ENCODE measurements around the gene VKORC1L1.
"Not testable (repeated sequence)": the region's sequence is repeated elsewhere in the genome, so short reads cannot be mapped to it uniquely, and the experiment has no call there.

VKORC1L1 gene

DNA sequence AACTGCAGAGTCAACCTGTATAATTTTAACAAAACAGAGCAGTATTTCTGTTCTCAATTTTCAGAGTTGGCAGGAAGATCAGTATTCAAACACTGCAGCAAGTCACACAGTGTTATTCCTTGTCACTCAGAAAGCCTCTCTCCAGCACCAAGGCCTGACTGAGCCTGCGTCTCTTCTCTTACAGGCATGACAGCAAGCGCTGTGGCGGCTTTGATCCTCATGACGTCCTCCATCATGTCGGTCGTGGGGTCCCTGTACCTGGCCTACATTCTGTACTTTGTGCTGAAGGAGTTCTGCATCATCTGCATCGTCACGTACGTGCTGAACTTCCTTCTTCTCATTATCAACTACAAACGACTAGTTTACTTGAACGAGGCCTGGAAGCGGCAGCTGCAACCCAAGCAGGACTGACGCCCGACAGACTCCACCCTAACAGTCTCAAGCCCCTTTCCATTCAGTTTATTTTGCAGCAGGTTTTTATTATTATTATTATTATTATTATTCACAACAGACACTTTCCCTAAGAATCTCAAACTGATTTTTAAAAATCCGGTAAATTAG, 81.1 kb downstream of the VKORC1L1 start:
- no peak overlapping the region for H3K9ac ChIP-seq (ENCODE audit: low read length)
- H3K4me3 ChIP-seq (ENCODE audit: low read length): no peak overlapping the region
- no peaks in the 10 kb centered on the region for H3K27me3 ChIP-seq (ENCODE audit: control insufficient read depth, insufficient read depth, low read length)
- peaks cover 8% of the 10 kb centered on the region for H3K4me1 ChIP-seq (ENCODE audit: control insufficient read depth, insufficient read depth, low read length)
- no peaks in the 10 kb centered on the region for H3K36me3 ChIP-seq (ENCODE audit: control insufficient read depth, insufficient read depth, low read length)
- H3K9me3 ChIP-seq (ENCODE audit: control insufficient read depth, low read length): no peaks in the 10 kb centered on the region

DNA sequence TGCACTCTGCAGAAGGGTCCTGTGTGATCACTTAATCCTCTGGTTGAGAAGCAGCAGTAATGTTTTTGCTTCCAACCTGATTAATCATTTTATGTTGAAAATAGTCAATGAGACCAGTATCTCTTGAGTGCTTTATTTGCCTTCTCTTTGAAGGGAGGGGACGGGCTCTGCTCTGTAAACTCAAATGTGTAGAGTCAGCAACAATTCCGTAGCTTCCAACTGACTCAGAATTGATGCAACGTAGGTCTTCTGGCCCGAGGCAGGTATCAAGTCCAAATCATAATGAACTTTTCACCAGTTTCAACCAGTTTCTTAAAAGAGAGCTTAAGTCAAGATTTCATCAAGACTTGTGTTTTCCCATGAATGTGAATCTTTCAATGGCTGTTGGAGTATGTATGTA, 82.8 kb downstream of the VKORC1L1 start:
- no peak overlapping the region for H3K4me3 ChIP-seq (ENCODE audit: low read length)
- no peak overlapping the region for H3K9ac ChIP-seq (ENCODE audit: low read length)
- no peaks in the 10 kb centered on the region for H3K9me3 ChIP-seq (ENCODE audit: control insufficient read depth, low read length)
- no peaks in the 10 kb centered on the region for H3K36me3 ChIP-seq (ENCODE audit: control insufficient read depth, insufficient read depth, low read length)
- H3K4me1 ChIP-seq (ENCODE audit: control insufficient read depth, insufficient read depth, low read length): peaks cover 8% of the 10 kb centered on the region
- H3K27me3 ChIP-seq (ENCODE audit: control insufficient read depth, insufficient read depth, low read length): no peaks in the 10 kb centered on the region

DNA sequence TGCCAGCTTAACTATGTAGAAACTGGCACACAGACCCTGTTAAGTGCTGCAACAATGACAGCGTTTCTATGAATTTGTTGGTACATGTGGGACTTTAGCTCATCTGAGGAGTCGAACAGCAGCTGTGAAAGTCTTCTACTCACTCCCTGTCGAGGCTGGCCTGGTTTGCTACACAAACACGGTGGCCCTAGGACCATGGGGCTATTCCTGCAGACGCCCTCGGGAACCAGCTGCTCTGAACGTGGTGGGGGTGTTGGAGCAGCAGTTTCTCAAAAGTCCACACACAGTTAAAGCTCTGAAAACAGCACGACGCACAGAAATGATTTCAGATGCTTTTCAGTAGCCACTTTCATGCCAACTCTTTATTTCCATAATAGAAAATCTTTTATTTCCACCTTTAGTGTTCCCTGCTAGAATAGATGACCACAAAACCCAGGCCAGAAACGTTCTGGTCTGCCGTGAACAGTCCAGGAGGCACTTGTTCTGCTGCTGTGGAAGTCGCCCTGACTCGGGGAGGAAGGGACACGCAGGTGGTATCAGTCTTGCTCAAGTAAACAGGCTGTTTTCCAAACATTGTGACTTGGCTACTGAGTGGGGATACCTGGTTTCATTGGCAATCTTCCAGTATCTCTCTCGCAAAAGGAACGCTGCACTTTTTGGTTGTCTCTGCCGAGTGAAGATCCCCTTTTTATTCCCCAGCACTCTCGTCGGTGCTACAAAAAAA, 87.6 kb downstream of the VKORC1L1 start:
- Histone ChIP-seq H3K27me3 (ENCODE audit: control insufficient read depth, insufficient read depth, low read length) (no peaks in the 10 kb centered on the region), H3K4me1 (ENCODE audit: control insufficient read depth, insufficient read depth, low read length) (no peaks in the 10 kb centered on the region), H3K9ac (ENCODE audit: low read length) (no peak overlapping the region), H3K9me3 (ENCODE audit: control insufficient read depth, low read length) (no peaks in the 10 kb centered on the region), H3K36me3 (ENCODE audit: control insufficient read depth, insufficient read depth, low read length) (no peaks in the 10 kb centered on the region), H3K4me3 (ENCODE audit: low read length) (no peak overlapping the region)

DNA sequence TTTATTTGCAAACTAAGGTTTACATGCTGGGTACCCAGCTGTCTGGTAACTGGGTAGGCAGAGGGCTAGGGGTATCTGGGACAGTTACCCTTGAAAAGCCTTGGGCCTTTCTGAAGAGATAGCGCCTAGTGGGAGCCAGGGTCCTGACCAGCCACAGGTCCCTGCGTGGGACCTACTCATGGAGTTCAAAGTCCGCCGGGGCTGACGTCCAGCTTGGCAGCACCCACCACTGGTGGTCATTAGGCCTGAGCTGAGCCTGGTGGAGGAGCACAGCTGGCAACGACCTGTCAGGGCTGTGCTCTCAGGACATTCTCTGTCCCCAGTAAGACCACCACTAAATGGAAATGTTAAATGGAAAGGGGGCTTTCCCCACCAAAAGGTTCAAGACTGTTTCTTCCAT, 89.2 kb downstream of the VKORC1L1 start:
- Histone ChIP-seq H3K27me3 (ENCODE audit: control insufficient read depth, insufficient read depth, low read length) (no peaks in the 10 kb centered on the region), H3K4me1 (ENCODE audit: control insufficient read depth, insufficient read depth, low read length) (no peaks in the 10 kb centered on the region), H3K4me3 (ENCODE audit: low read length) (no peak overlapping the region), H3K9me3 (ENCODE audit: control insufficient read depth, low read length) (no peaks in the 10 kb centered on the region), H3K36me3 (ENCODE audit: control insufficient read depth, insufficient read depth, low read length) (no peaks in the 10 kb centered on the region), H3K9ac (ENCODE audit: low read length) (no peak overlapping the region)

DNA sequence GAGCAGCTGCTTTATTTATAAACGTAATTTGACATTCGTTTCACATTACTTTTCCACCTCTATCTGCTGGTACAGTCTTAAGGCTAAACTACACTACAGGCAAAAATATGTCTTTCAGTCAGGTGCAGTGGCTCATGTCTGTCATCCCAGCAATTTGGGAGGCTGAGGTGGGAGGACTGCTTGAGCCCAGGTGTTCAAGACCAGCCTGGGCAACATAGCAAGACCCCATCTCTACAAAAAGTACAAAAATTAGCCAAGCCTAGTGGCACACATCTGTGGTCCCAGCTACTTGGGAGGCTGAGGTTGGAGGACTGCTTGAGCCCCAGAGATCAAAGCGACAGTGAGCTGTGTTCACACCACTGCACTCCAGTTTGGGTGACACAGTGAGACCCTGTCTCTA, 91.8 kb downstream of the VKORC1L1 start:
- H3K27me3 ChIP-seq (ENCODE audit: control insufficient read depth, insufficient read depth, low read length); H3K9me3 ChIP-seq (ENCODE audit: control insufficient read depth, low read length); H3K9ac ChIP-seq (ENCODE audit: low read length); H3K36me3 ChIP-seq (ENCODE audit: control insufficient read depth, insufficient read depth, low read length); H3K4me3 ChIP-seq (ENCODE audit: low read length); H3K4me1 ChIP-seq (ENCODE audit: control insufficient read depth, insufficient read depth, low read length): not testable (repeated sequence)

DNA sequence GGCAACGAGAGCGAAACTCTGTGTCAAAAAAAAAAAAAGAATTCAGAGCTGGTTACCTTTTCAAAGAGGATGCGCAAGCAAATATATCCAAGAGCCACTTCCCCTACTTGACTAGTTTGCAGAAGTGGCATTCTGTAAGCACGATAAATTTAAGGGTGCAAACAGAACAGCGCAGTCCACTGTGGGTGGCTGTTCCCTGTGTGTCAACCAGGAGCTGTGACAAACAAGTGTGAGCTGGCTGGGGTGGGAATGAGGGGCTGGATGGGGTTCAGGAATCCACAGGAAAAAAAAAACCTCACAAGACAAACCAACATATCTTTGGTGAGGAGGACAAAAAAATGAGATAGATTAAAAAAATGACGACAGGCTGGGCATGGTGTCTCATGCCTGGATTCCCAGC, 93.3 kb downstream of the VKORC1L1 start:
- H3K4me3 ChIP-seq (ENCODE audit: low read length): no peak overlapping the region
- H3K9me3 ChIP-seq (ENCODE audit: control insufficient read depth, low read length): no peaks in the 10 kb centered on the region
- H3K27me3 ChIP-seq (ENCODE audit: control insufficient read depth, insufficient read depth, low read length): no peaks in the 10 kb centered on the region
- no peaks in the 10 kb centered on the region for H3K4me1 ChIP-seq (ENCODE audit: control insufficient read depth, insufficient read depth, low read length)
- no peak overlapping the region for H3K9ac ChIP-seq (ENCODE audit: low read length)
- H3K36me3 ChIP-seq (ENCODE audit: control insufficient read depth, insufficient read depth, low read length): peaks cover 6% of the 10 kb centered on the region

DNA sequence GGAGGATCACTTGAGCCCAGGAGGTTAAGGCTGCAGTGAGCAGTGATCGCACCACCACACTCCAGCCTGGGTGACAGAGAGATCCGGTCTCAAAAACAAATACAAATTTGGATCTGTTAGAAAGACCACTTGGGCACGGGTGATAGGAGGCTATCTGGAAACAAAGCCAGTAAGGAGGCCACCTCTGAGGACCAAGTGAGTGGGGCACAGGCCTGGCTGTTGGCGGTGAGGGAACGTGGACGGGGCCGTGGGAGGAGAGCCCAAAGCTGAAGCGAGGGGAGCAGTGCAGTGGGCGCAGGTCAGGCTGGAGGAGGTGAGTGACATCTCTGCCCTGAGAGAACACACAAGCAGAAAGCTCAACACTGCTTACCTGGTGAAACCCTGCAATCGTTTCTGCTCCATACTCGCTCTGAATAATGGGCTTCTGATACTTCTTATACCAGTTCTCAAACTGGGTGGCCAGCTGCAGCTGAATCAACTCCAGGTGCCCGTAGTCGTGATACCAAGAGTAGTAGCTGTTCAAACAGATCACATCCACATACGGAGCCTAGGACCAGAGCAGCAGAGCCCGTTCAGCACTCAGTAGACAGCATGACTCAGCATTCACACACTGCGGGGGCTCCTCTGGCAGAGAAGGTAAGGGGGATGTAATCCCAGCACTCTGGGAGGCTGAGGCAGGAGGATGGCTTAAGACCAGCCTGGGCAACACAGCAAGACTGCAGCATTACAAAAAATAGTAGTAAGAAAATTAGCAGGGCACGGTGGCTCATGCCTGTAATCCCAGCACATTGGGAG, 94.7 kb downstream of the VKORC1L1 start:
- Histone ChIP-seq H3K4me1 (ENCODE audit: control insufficient read depth, insufficient read depth, low read length) (no peaks in the 10 kb centered on the region), H3K4me3 (ENCODE audit: low read length) (no peak overlapping the region), H3K27me3 (ENCODE audit: control insufficient read depth, insufficient read depth, low read length) (no peaks in the 10 kb centered on the region), H3K36me3 (ENCODE audit: control insufficient read depth, insufficient read depth, low read length) (peaks cover 6% of the 10 kb centered on the region), H3K9me3 (ENCODE audit: control insufficient read depth, low read length) (no peaks in the 10 kb centered on the region), H3K9ac (ENCODE audit: low read length) (no peak overlapping the region)

DNA sequence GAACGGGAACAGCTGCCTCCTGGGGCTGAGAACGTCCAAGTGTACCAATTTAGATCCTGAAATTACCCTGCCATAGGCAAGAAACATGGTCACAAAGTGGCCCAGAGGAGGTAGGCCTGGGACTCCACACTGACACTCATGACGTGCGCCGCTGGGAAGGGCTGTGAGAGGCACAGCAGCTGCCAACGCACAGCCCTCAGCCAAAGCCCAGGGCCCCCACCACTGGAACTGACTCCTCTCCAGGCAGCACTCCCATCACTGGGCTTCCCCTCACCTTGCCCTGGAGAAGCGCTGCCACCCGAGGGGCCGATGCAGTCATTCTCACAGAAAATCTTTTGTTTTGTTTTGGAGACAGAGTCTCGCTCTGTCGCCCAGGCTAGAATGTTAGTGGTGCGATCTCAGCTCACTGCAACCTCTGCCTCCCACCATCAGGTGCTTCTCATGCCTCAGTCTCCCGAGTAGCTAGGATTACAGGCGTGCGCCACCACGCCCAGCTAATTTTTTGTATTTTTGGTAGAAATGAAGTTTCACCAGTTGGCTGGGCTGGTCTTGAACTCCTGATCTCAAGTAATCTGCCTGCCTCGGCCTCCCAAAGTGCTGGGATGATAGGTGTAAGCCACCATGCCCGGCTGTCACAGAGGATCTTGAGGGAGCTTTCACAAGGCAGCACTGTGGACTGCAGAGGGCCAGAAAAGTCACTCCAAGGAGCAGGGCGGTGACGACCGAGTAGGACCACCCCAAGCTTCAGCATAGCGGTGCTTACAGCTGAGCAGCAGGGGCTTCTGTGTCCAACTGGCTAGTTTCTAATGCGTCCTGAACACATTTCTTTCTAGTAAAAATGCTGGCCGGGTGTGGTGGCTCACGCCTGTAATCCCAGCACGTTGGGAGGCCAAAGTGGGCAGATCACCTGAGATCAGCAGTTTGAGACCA, 95.6 kb downstream of the VKORC1L1 start:
- Histone ChIP-seq H3K9me3 (ENCODE audit: control insufficient read depth, low read length) (no peaks in the 10 kb centered on the region), H3K36me3 (ENCODE audit: control insufficient read depth, insufficient read depth, low read length) (peaks cover 6% of the 10 kb centered on the region), H3K27me3 (ENCODE audit: control insufficient read depth, insufficient read depth, low read length) (no peaks in the 10 kb centered on the region), H3K9ac (ENCODE audit: low read length) (no peak overlapping the region), H3K4me1 (ENCODE audit: control insufficient read depth, insufficient read depth, low read length) (no peaks in the 10 kb centered on the region), H3K4me3 (ENCODE audit: low read length) (no peak overlapping the region)

DNA sequence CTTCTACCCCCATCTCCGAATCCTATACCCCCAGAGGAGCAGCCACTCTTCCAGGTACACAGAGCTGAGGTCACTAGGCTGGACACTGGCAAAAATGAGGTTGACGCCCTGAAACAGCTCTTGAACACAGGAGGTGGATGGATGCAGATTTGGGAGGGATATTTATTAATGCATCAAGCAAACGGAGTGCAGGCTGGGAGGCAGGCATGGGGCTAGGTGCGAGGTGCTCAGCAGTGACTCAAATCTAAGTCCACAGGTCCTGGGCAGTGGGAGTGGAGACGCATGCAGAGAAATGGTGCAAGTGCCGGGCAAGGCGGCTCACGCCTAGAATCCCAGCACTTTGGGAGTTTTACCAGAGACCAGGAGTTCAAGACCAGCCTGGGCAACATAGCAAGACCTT, 98.1 kb downstream of the VKORC1L1 start:
- H3K4me1 ChIP-seq (ENCODE audit: control insufficient read depth, insufficient read depth, low read length): no peaks in the 10 kb centered on the region
- H3K36me3 ChIP-seq (ENCODE audit: control insufficient read depth, insufficient read depth, low read length): peaks cover 10% of the 10 kb centered on the region

DNA sequence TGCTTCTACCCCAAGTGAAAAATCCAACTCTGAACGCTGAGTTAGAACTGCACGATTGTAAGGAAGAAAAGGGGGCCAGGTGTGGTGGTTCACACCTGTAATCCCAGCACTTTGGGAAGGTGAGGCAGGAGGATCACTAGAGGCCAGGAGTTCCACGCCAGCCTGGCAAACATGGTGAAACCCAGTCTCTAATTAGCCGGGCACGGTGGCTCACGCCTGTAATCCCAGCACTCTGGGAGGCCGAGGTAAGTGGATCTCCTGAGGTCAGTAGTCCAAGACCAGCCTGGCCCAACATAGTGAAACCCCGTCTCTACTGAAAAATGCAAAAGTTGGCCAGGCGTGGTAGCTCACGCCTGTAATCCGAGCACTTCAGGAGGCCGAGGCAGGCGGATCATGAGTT, 100.1 kb downstream of the VKORC1L1 start:
- Histone ChIP-seq H3K27me3 (ENCODE audit: control insufficient read depth, insufficient read depth, low read length) (no peaks in the 10 kb centered on the region), H3K4me3 (ENCODE audit: low read length) (no peak overlapping the region), H3K36me3 (ENCODE audit: control insufficient read depth, insufficient read depth, low read length) (peaks cover 9% of the 10 kb centered on the region), H3K4me1 (ENCODE audit: control insufficient read depth, insufficient read depth, low read length) (no peaks in the 10 kb centered on the region), H3K9ac (ENCODE audit: low read length) (no peak overlapping the region), H3K9me3 (ENCODE audit: control insufficient read depth, low read length) (no peaks in the 10 kb centered on the region)

More for the DNA sequence above, 98.1 kb downstream of the VKORC1L1 start:
- H3K9me3 ChIP-seq (ENCODE audit: control insufficient read depth, low read length): no peaks in the 10 kb centered on the region
- no peak overlapping the region for H3K4me3 ChIP-seq (ENCODE audit: low read length)
- no peak overlapping the region for H3K9ac ChIP-seq (ENCODE audit: low read length)
- H3K27me3 ChIP-seq (ENCODE audit: control insufficient read depth, insufficient read depth, low read length): no peaks in the 10 kb centered on the region

DNA sequence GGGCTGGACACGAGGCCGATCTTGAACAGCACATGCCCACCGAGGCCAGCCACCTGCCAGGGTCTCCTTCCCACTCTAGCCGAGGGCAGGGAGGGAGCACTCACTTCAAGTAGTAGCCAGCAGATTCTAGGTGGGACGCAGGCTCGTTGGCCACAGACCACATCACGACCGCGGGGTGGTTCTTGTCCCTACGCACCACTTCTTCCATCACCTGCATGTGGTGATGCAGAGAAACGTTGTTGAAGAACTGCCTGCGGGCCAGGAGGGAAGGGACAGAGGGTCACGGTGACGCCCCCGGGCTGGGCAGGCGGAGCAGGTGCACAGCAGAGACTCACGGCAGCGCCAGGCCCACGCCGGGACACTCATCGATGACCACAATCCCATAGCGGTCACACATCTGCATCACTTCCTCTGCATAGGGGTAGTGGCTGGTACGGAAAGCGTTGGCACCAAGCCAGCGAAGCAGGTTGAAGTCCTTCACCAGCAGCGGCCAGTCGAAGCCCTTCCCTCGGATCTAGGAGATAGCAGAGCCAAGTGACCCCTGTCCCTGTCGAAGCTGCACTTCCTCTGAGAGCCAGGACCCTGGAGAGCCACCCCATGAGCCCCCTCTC, 101.4 kb downstream of the VKORC1L1 start:
- Histone ChIP-seq H3K27me3 (ENCODE audit: control insufficient read depth, insufficient read depth, low read length) (no peaks in the 10 kb centered on the region), H3K4me1 (ENCODE audit: control insufficient read depth, insufficient read depth, low read length) (no peaks in the 10 kb centered on the region), H3K4me3 (ENCODE audit: low read length) (no peak overlapping the region), H3K9ac (ENCODE audit: low read length) (no peak overlapping the region), H3K9me3 (ENCODE audit: control insufficient read depth, low read length) (no peaks in the 10 kb centered on the region), H3K36me3 (ENCODE audit: control insufficient read depth, insufficient read depth, low read length) (peaks cover 9% of the 10 kb centered on the region)

Measured in mucosa of stomach (tissue), 1 donor.